HepG2 (cell line): ENCODE data around the gene FAM20C. TPM values are rescaled to one million over a fixed set of nuclear protein-coding genes. Genes with fewer than 3 reads are reported as not detected.

Experiments
- ATAC-seq: fragments of 200-7000 bp; cut with Tn5 transposase; 3 replicates; pipeline ENCODE4 v1.9.1; 2020; ENCODE audit warnings: mild to moderate bottlenecking, moderate library complexity
- BruUV-seq: library from RNA; stranded (reverse); fragments of 400-500 nt; replicated peaks from 2 replicates; lab custom pipeline; 2021; lab: Mats Ljungman, UMichigan
- CTCF ChIA-PET: fragments of 300-600 bp; formaldehyde crosslinking; extraction: SDS; loops from one replicate; lab custom pipeline; 2021; ENCODE audit warnings: low total read pairs, inconsistent platforms, low intra/inter-chr PET ratio; lab: Yijun Ruan, JAX
- POLR2A ChIA-PET: fragments of 350-600 bp; sonication (Branson Sonifier 250); formaldehyde crosslinking; loops from one replicate; lab custom pipeline; 2020; ENCODE audit warnings: antibody characterized with exemption, inconsistent platforms; lab: Yijun Ruan, JAX
- DNase-seq: peaks from one replicate; pipeline ENCODE4 v3.0.0-alpha.2; 2015; ENCODE audit warnings: low spot score
- FAIRE-seq: peaks from 3 replicates; lab custom pipeline; 2011; peaks lifted over from hg19 to GRCh38; lab: Jason Lieb, UNC
- H2AFZ ChIP-seq: one replicate; pipeline ENCODE4 v1.6.1; 2011; ENCODE audit warnings: low read length, inconsistent platforms
- H3K27ac ChIP-seq: fragments of 300-600 bp; 3 replicates; pipeline ENCODE4 v1.8.0; 2011; ENCODE audit warnings: mixed run types, mild to moderate bottlenecking, mixed read lengths, low read length, inconsistent platforms; ENCODE audit not compliant: insufficient read depth; ENCODE audit errors: extremely low read length
- H3K27me3 ChIP-seq, 2 experiments: fragments of 200-600 bp in 1 of 2; 2 replicates in 1 of 2; 3 replicates in 1 of 2; pipeline versions ENCODE4 v1.6.0 to v1.8.0; 2011; ENCODE audit warnings: low read length in 2 of 2, mild to moderate bottlenecking in 2 of 2, moderate library complexity in 2 of 2, inconsistent platforms in 1 of 2; ENCODE audit not compliant: insufficient read depth in 2 of 2, control insufficient read depth in 1 of 2
- H3K36me3 ChIP-seq, 2 experiments: fragments of 200-600 bp in 1 of 2; replicated peaks in 1 of 2; 2 replicates in 1 of 2; 3 replicates in 1 of 2; pipeline versions ENCODE4 v1.5.1 to v1.8.0; 2011; ENCODE audit warnings: low read length in 2 of 2, inconsistent platforms in 1 of 2; ENCODE audit not compliant: insufficient read depth in 2 of 2, control insufficient read depth in 1 of 2
- H3K4me1 ChIP-seq: 2 replicates; pipeline ENCODE4 v1.5.1; 2012; ENCODE audit warnings: low read length, inconsistent platforms; ENCODE audit not compliant: insufficient read depth
- H3K4me2 ChIP-seq: 2 replicates; pipeline ENCODE4 v1.6.0; 2011; ENCODE audit warnings: low read depth, low read length, inconsistent platforms
- H3K4me3 ChIP-seq, 3 experiments: fragments of 200-600 bp in 1 of 3; sonication (generic), shearing (Covaris generic) in 1 of 3; replicated peaks in 1 of 3; 2 replicates each; pipeline ENCODE4 v1.5.1; 2011 to 2016; ENCODE audit warnings: low read length in 3 of 3, inconsistent platforms in 2 of 3, low read depth in 2 of 3, mild to moderate bottlenecking in 2 of 3, control low read depth in 1 of 3, mixed read lengths in 1 of 3; ENCODE audit not compliant: insufficient read depth in 1 of 3
- H3K79me2 ChIP-seq: one replicate; pipeline ENCODE4 v1.6.1; 2011; ENCODE audit warnings: low read length, inconsistent platforms; ENCODE audit not compliant: insufficient read depth
- H3K9ac ChIP-seq: 2 replicates; pipeline ENCODE4 v1.6.0; 2011; ENCODE audit warnings: mild to moderate bottlenecking, low read depth, low read length, inconsistent platforms; ENCODE audit not compliant: insufficient read depth
- H3K9me3 ChIP-seq: 2 replicates; pipeline ENCODE4 v1.5.1; 2012; ENCODE audit warnings: mild to moderate bottlenecking, low read length
- H4K20me1 ChIP-seq: 2 replicates; pipeline ENCODE4 v1.6.0; 2011; ENCODE audit warnings: inconsistent platforms, mild to moderate bottlenecking, low read length, moderate library complexity; ENCODE audit not compliant: insufficient read depth
- AGO2 ChIP-seq: fragments of 200-400 bp; formaldehyde crosslinking; optimal IDR thresholded peaks from 2 replicates; pipeline ENCODE3; 2017; ENCODE audit warnings: mild to moderate bottlenecking, low read depth, low read length, moderate library complexity
- THAP11 ChIP-seq: IDR thresholded peaks from 2 replicates; pipeline ENCODE4 v1.6.1; 2016; ENCODE audit warnings: missing biosample characterization, missing genetic modification reagents
- ZNF30 ChIP-seq: sonication (generic); formaldehyde crosslinking; IDR thresholded peaks from 2 replicates; pipeline ENCODE4 v1.5.0; 2020; ENCODE audit warnings: mild to moderate bottlenecking, missing genetic modification reagents
- ZNF773 ChIP-seq: sonication (generic); formaldehyde crosslinking; IDR thresholded peaks from 2 replicates; pipeline ENCODE4 v1.4.0; 2020; ENCODE audit warnings: missing genetic modification reagents, borderline replicate concordance
- ZNF776 ChIP-seq: sonication (generic); formaldehyde crosslinking; IDR thresholded peaks from 2 replicates; pipeline ENCODE4 v1.4.0; 2020; ENCODE audit warnings: mild to moderate bottlenecking, missing genetic modification reagents
- WGBS: methylation state at CpG from one replicate; pipeline ENCODE4 v1.1.6; 2017; ENCODE audit warnings: low lambda C conversion rate; 5-methylcytosine and 5-hydroxymethylcytosine counted together
- in situ Hi-C: cut with HindIII; loops from 2 replicates; pipeline ENCODE4 v1.10.0; 2017; ENCODE audit warnings: low pct_unique_long_range_greater_than_20kb; ENCODE audit not compliant: extremely low pct_ligation_motif_present
- intact Hi-C: fragments of 100-400 bp; cut with micrococcal nuclease; formaldehyde crosslinking; loops from one replicate; pipeline ENCODE4 v1.10.0; 2022; ENCODE audit not compliant: unreplicated experiment
- polyA plus RNA-seq, 8 experiments: library from polyadenylated mRNA; depleted of rRNA in 3 of 8; stranded (reverse) in 7 of 8; unstranded in 1 of 8; fragments of >200 nt; fragmentation: Illumina TruSeq in 4 of 8; extraction: Trizol in 4 of 8; gene quantifications; 2 replicates each; pipeline versions ENCODE4 v1.2.1 to v1.2.3, GENCODE V29; 2011 to 2016; ENCODE audit warnings: low read depth in 4 of 8, missing spikeins in 1 of 8, mixed read lengths in 1 of 8; ENCODE audit not compliant: insufficient read depth in 1 of 8
- total RNA-seq, 5 experiments: library from RNA; depleted of rRNA; stranded (reverse); fragments of >200 nt; fragmentation: Illumina TruSeq; extraction: Trizol; gene quantifications; 2 replicates each; pipeline ENCODE4 v1.2.3, GENCODE V29; 2016; ENCODE audit warnings: low read depth in 1 of 5
- TF ChIP-seq, protein P1 (sequence below): sonication (generic); formaldehyde crosslinking; IDR thresholded peaks from 2 replicates; pipeline ENCODE4 v1.8.1; 2023; ENCODE audit warnings: mild to moderate bottlenecking, missing genetic modification reagents
- TF ChIP-seq, protein P2 (sequence below): sonication (generic); formaldehyde crosslinking; IDR thresholded peaks from 2 replicates; pipeline ENCODE4 v1.9.0; 2021; ENCODE audit warnings: missing genetic modification reagents, mild to moderate bottlenecking, borderline replicate concordance
- TF ChIP-seq, protein P3 (sequence below): fragments of 450-650 bp; IDR thresholded peaks from 2 replicates; pipeline ENCODE4 v1.6.1; 2016

Gene FAM20C
- total and polyA plus RNA-seq, 2 of the 13 experiments (the other 11 are each of a cell fraction or from before 2014, with no cell fraction given): 11.9 to 19.9 TPM

DNA sequence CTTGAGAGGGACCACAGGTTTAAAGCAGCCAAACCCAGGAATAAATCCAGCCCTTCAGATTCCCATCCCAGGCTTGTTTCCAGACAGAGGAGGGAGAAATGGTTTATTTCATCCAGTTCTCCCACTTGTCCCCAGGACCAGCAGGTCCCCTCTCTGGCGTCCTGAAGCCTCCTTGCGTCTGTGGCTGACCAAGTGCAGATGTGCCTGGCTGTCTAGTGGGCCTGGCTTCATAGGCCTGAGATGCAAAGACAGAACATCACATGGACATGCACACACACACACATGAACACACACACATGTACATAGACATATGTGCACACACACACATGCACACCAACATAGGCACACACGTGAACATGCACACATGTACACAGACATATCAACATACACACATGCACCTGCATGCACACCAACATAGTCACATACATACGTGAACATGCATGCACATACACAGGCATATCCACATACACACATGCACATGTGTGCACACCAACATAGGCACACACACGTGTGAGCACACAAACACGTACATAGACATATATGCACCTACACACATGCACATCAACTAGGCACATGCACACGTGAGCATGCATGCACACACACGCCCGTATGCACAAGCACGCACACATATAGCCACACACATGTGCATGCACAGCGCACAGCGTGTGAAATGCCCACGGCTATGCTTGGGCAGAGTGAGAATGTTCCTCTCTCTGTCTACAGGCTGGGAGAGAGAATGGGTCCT lies 108.3 kb downstream of the FAM20C start:
- in situ Hi-C loops: no loop called here

DNA sequence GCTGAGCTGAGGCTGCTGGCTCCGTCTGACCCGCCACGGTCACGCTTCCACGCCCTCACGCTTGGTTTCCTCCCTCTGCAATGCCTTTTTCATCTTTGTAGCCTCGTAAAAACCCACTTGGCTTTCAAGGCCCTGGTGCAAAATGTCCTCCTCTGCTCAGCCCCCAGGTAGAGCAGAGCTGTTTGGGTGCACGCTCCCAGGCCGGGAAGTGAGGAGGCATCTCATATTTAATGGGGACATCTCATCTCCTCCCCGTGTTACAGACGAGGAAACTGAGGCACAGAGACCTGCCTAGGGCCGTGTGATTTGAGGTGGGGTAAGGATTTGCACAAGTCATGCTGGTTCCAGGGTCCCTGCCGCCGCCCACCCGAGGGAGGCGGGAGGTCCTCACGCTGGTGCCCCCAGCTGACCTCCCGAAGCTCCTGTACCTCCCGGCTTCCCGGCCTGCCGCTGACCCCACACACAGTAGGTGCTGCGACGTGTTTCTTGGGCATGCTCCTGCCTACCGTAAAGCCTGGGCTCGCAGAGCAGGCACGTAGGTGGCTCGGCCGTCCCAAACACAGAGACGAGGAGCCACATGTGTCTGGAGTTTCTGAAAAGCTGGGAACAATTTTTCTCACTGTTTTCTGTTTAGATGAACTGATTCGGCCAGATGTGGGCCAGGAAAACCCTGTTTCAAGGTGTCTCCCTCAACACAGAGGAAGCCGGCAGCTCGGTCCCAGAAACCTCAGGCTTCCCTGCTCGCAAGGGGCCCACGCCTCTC lies 109.1 kb downstream of the FAM20C start:
- in situ Hi-C loops (no loop called here), intact Hi-C loops (no loop called here)
- Histone ChIP-seq H3K27me3 (peaks cover 4 to 34% of the 10 kb centered on the region in 2 experiments; a peak in 3 of 5 replicates), H3K9me3 (no peaks in the 10 kb centered on the region), H4K20me1 (no peaks in the 10 kb centered on the region), H2AFZ (no peak overlapping the region), H3K79me2 (no peaks in the 10 kb centered on the region), H3K9ac (no peak overlapping the region), H3K4me1 (no peaks in the 10 kb centered on the region), H3K4me3 (no peak overlapping the region), H3K36me3 (no peaks in the 10 kb centered on the region), H3K4me2 (no peak overlapping the region), H3K27ac (no peak overlapping the region)
- CTCF ChIA-PET: no interaction called here
- FAIRE-seq (no peak), DNase-seq (no peak), ATAC-seq (no peak)
- BruUV-seq: no TSS peak
- WGBS: 59% methylated on average over 27 of the region's 34 CpGs
- POLR2A ChIA-PET: no interaction called here
- TF ChIP-seq, protein P1, sequence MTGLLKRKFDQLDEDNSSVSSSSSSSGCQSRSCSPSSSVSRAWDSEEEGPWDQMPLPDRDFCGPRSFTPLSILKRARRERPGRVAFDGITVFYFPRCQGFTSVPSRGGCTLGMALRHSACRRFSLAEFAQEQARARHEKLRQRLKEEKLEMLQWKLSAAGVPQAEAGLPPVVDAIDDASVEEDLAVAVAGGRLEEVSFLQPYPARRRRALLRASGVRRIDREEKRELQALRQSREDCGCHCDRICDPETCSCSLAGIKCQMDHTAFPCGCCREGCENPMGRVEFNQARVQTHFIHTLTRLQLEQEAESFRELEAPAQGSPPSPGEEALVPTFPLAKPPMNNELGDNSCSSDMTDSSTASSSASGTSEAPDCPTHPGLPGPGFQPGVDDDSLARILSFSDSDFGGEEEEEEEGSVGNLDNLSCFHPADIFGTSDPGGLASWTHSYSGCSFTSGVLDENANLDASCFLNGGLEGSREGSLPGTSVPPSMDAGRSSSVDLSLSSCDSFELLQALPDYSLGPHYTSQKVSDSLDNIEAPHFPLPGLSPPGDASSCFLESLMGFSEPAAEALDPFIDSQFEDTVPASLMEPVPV: no peak
- TF ChIP-seq ZNF30 (CRISPR knock-in tag) (no peak), THAP11 (no peak), ZNF773 (CRISPR knock-in tag) (no peak), ZNF776 (CRISPR knock-in tag) (peak; percentile 32; the same call in 1 of the 2 replicates)
- TF ChIP-seq, protein P2, sequence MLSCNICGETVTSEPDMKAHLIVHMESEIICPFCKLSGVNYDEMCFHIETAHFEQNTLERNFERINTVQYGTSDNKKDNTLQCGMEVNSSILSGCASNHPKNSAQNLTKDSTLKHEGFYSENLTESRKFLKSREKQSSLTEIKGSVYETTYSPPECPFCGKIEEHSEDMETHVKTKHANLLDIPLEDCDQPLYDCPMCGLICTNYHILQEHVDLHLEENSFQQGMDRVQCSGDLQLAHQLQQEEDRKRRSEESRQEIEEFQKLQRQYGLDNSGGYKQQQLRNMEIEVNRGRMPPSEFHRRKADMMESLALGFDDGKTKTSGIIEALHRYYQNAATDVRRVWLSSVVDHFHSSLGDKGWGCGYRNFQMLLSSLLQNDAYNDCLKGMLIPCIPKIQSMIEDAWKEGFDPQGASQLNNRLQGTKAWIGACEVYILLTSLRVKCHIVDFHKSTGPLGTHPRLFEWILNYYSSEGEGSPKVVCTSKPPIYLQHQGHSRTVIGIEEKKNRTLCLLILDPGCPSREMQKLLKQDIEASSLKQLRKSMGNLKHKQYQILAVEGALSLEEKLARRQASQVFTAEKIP (CRISPR knock-in tag): no peak

More for the DNA sequence above, 108.3 kb downstream of the FAM20C start:
- Histone ChIP-seq H3K9me3 (no peaks in the 10 kb centered on the region), H3K79me2 (no peaks in the 10 kb centered on the region), H3K4me3 (no peak overlapping the region), H2AFZ (no peak overlapping the region), H3K4me1 (peaks cover 2% of the 10 kb centered on the region; the same call in 1 of the 2 replicates), H3K27me3 (peaks cover 4 to 34% of the 10 kb centered on the region in 2 experiments; a peak in 3 of 5 replicates), H3K4me2 (no peak overlapping the region), H3K27ac (no peak overlapping the region), H4K20me1 (no peaks in the 10 kb centered on the region), H3K36me3 (no peaks in the 10 kb centered on the region), H3K9ac (no peak overlapping the region)
- ChIA-PET CTCF (no interaction called here), POLR2A (no interaction called here)
- intact Hi-C loops: no loop called here
- 66% methylated on average over 8 of the region's 13 CpGs for WGBS
- FAIRE-seq: no peak
- no TSS peak for BruUV-seq
- TF ChIP-seq AGO2: no peak
- TF ChIP-seq, protein P3, sequence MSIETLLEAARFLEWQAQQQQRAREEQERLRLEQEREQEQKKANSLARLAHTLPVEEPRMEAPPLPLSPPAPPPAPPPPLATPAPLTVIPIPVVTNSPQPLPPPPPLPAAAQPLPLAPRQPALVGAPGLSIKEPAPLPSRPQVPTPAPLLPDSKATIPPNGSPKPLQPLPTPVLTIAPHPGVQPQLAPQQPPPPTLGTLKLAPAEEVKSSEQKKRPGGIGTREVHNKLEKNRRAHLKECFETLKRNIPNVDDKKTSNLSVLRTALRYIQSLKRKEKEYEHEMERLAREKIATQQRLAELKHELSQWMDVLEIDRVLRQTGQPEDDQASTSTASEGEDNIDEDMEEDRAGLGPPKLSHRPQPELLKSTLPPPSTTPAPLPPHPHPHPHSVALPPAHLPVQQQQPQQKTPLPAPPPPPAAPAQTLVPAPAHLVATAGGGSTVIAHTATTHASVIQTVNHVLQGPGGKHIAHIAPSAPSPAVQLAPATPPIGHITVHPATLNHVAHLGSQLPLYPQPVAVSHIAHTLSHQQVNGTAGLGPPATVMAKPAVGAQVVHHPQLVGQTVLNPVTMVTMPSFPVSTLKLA: peak; percentile 91
- ATAC-seq: no peak
- DNase-seq: no peak
